HCT116 (cell line): ENCODE results near the gene TBC1D25. TPM values are rescaled to one million over a fixed set of nuclear protein-coding genes. Genes with fewer than 3 reads are reported as not detected.
"Not testable (repeated sequence)": the region's sequence is repeated elsewhere in the genome, so short reads cannot be mapped to it uniquely, and the experiment has no call there.

Experiments used
- ATAC-seq: fragments of 200-7000 bp; cut with Tn5 transposase; 2 replicates; pipeline ENCODE4 v1.9.1; 2020; ENCODE audit warnings: mild to moderate bottlenecking, moderate library complexity
- BruUV-seq: library from RNA; stranded (reverse); fragments of 400-500 nt; replicated peaks from 2 replicates; lab custom pipeline; 2021; lab: Mats Ljungman, UMichigan
- CTCF ChIA-PET: fragments of 300-600 bp; sonication (Branson Sonifier 250); formaldehyde crosslinking; loops from one replicate; lab custom pipeline; 2021; ENCODE audit warnings: antibody characterized with exemption; lab: Charles Lee
- POLR2A ChIA-PET: fragments of 300-600, 350-600 bp; sonication (Branson Sonifier 250); formaldehyde crosslinking; loops from one replicate; lab custom pipeline; 2021; ENCODE audit warnings: antibody characterized with exemption; lab: Charles Lee
- RAD21 ChIA-PET, 2 experiments: fragments of 300-600 bp; sonication (Branson Sonifier 250); formaldehyde crosslinking; loops; one replicate each; lab custom pipeline; 2023; ENCODE audit warnings: low total read pairs in 2 of 2; ENCODE audit not compliant: uncharacterized antibody in 2 of 2, unreplicated experiment in 2 of 2, low non-redundant PET in 1 of 2; lab: Charles Lee
- DNase-seq: peaks from one replicate; pipeline ENCODE4 v3.0.0-alpha.2; 2010; ENCODE audit warnings: low read depth, low spot score
- H2AFZ ChIP-seq: fragments of 200-600 bp; shearing (Covaris generic), sonication (generic); 2 replicates; pipeline ENCODE4 v1.6.1; 2017; ENCODE audit warnings: low read depth, mixed run types, mixed read lengths, antibody characterized with exemption, low read length; ENCODE audit not compliant: poor library complexity, severe bottlenecking
- H3K27ac ChIP-seq: 2 replicates; pipeline ENCODE4 v1.5.1; 2012; ENCODE audit warnings: low read depth, low read length
- H3K27me3 ChIP-seq: fragments of 200-600 bp; sonication (generic); 2 replicates; pipeline ENCODE4 v1.6.1; 2016; ENCODE audit warnings: mixed run types, low read length, mixed read lengths; ENCODE audit not compliant: insufficient read depth
- H3K36me3 ChIP-seq, 2 experiments: fragments of 200-500 bp in 1 of 2; fragments of 200-600 bp in 1 of 2; sonication (Bioruptor generic) in 1 of 2; sonication (generic) in 1 of 2; 2 replicates each; pipeline versions ENCODE4 v1.5.1 to v1.6.1; 2014 to 2016; ENCODE audit warnings: low read length in 2 of 2, inconsistent platforms in 1 of 2, mixed read lengths in 1 of 2, mixed run types in 1 of 2; ENCODE audit not compliant: insufficient read depth in 2 of 2, control insufficient read depth in 1 of 2
- H3K4me1 ChIP-seq, 2 experiments: fragments of 200-600 bp in 1 of 2; sonication (generic) in 1 of 2; 2 replicates each; pipeline versions ENCODE4 v1.5.1 to v1.6.1; 2012 to 2017; ENCODE audit warnings: low read length in 2 of 2, inconsistent platforms in 1 of 2, mild to moderate bottlenecking in 1 of 2, mixed read lengths in 1 of 2, mixed run types in 1 of 2, moderate library complexity in 1 of 2; ENCODE audit not compliant: insufficient read depth in 2 of 2, control insufficient read depth in 1 of 2
- H3K4me2 ChIP-seq: fragments of 200-600 bp; sonication (generic); 2 replicates; pipeline ENCODE4 v1.6.1; 2017; ENCODE audit warnings: mixed run types, low read length, mixed read lengths
- H3K4me3 ChIP-seq, 2 experiments: fragments of 200-600 bp in 1 of 2; sonication (generic) in 1 of 2; replicated peaks in 1 of 2; 2 replicates each; pipeline ENCODE4 v1.5.1; 2011 to 2016; ENCODE audit warnings: low read length in 2 of 2, control low read depth in 1 of 2, low read depth in 1 of 2, mild to moderate bottlenecking in 1 of 2, mixed read lengths in 1 of 2, mixed run types in 1 of 2
- H3K79me2 ChIP-seq: fragments of 200-600 bp; sonication (generic); 2 replicates; pipeline ENCODE4 v1.6.1; 2017; ENCODE audit warnings: mild to moderate bottlenecking, mixed run types, low read length, moderate library complexity, mixed read lengths; ENCODE audit not compliant: insufficient read depth
- H3K9ac ChIP-seq: fragments of 200-600 bp; sonication (generic); 2 replicates; pipeline ENCODE4 v1.6.1; 2016; ENCODE audit warnings: low read length, mixed read lengths
- H3K9me2 ChIP-seq: fragments of 200-600 bp; sonication (generic), shearing (Covaris generic); 2 replicates; pipeline ENCODE4 v1.6.1; 2017; ENCODE audit warnings: mixed run types, mild to moderate bottlenecking, moderate library complexity; ENCODE audit not compliant: insufficient read depth
- H3K9me3 ChIP-seq, 2 experiments: fragments of 200-500 bp in 1 of 2; fragments of 200-600 bp in 1 of 2; sonication (Bioruptor generic) in 1 of 2; sonication (generic) in 1 of 2; 2 replicates each; pipeline ENCODE4 v1.6.1; 2014 to 2017; ENCODE audit warnings: low read length in 2 of 2, mixed read lengths in 2 of 2, inconsistent platforms in 1 of 2, low read depth in 1 of 2, mild to moderate bottlenecking in 1 of 2, mixed run types in 1 of 2, moderate library complexity in 1 of 2; ENCODE audit not compliant: control insufficient read depth in 1 of 2, insufficient read depth in 1 of 2
- H4K20me1 ChIP-seq: fragments of 200-600 bp; sonication (generic), shearing (Covaris generic); 2 replicates; pipeline ENCODE4 v1.6.1; 2017; ENCODE audit warnings: mixed run types, mild to moderate bottlenecking, moderate library complexity; ENCODE audit not compliant: insufficient read depth
- CBX3 ChIP-seq: IDR thresholded peaks from 2 replicates; pipeline ENCODE4 v1.6.1; 2012; ENCODE audit warnings: low read depth
- CEBPB ChIP-seq: IDR thresholded peaks from 2 replicates; pipeline ENCODE4 v1.6.1; 2012; ENCODE audit warnings: low read depth
- CTCF ChIP-seq, 3 experiments: fragments of 200-600 bp in 1 of 3; sonication (generic) in 1 of 3; IDR thresholded peaks in 2 of 3; conservative IDR thresholded peaks in 1 of 3; 2 replicates each; pipeline ENCODE4 v1.5.1; 2012 to 2017; ENCODE audit warnings: low read depth in 2 of 3, low read length in 2 of 3, antibody characterized with exemption in 1 of 3, borderline replicate concordance in 1 of 3, control low read depth in 1 of 3, mild to moderate bottlenecking in 1 of 3, mixed read lengths in 1 of 3, mixed run types in 1 of 3, moderate library complexity in 1 of 3; ENCODE audit not compliant: insufficient read depth in 1 of 3
- FOSL1 ChIP-seq: IDR thresholded peaks from 2 replicates; pipeline ENCODE4 v1.6.1; 2012; ENCODE audit warnings: low read depth
- JUND ChIP-seq: IDR thresholded peaks from 2 replicates; pipeline ENCODE4 v1.6.1; 2012
- POLR2A ChIP-seq: IDR thresholded peaks from 2 replicates; pipeline ENCODE4 v1.7.0; 2011; ENCODE audit warnings: borderline replicate concordance; ENCODE audit not compliant: insufficient read depth, insufficient read length; ENCODE audit errors: extremely low read depth
- SP1 ChIP-seq: IDR thresholded peaks from 2 replicates; pipeline ENCODE4 v1.6.1; 2012; ENCODE audit warnings: low read depth
- intact Hi-C: fragments of 100-400 bp; cut with micrococcal nuclease; formaldehyde crosslinking; loops from 2 replicates; pipeline ENCODE4 v1.10.0; 2022
- total RNA-seq: library from RNA; stranded (reverse); gene quantifications from one replicate; pipeline ENCODE4 v1.2.1, GENCODE V29; 2021; ENCODE audit not compliant: unreplicated experiment
- TF ChIP-seq, protein P1 (sequence below): IDR thresholded peaks from 2 replicates; pipeline ENCODE4 v1.6.1; 2012; ENCODE audit warnings: low read depth

The TBC1D25 gene
- total RNA-seq, 1 experiment from 2014 or later: 10.5 TPM

GRCh38 chrX:48555731-48556325, 16.3 kb downstream of the TBC1D25 start:
- not testable (repeated sequence) for H4K20me1 ChIP-seq, BruUV-seq

DNA sequence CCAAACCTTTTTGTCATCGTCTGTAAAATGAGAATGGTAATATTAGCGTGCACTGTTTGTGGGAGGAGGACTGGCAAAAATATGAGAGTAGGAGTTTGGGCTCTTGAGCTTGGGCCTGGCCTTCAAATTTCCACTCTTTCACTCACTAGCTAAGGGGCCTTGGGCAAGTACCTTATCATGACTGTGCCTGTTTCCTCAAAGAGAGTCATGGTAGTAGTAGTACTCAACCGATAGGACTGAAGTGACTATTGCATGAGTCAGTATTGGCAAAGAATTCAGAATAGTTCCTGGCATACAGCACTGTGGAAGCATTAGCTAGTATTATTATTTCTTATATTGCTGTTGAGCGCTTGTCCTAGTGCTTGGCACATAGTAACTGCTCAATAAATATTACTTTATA, 18.8 kb downstream of the TBC1D25 start:
- H3K27ac ChIP-seq: no peak overlapping the region
- CTCF ChIA-PET: no interaction called here
- no peak overlapping the region for H3K4me3 ChIP-seq

More at GRCh38 chrX:48555731-48556325, 16.3 kb downstream of the TBC1D25 start:
- H3K4me1 ChIP-seq, H3K4me3 ChIP-seq, H3K36me3 ChIP-seq, DNase-seq, POLR2A ChIA-PET, H3K27ac ChIP-seq, H3K9ac ChIP-seq, H3K9me2 ChIP-seq, CTCF ChIA-PET, H2AFZ ChIP-seq, H3K4me2 ChIP-seq, H3K79me2 ChIP-seq, H3K9me3 ChIP-seq, RAD21 ChIA-PET, H3K27me3 ChIP-seq, ATAC-seq, intact Hi-C loops: not testable (repeated sequence)

GRCh38 chrX:48559636-48560035, 20.1 kb downstream of the TBC1D25 start:
- ATAC-seq (no peak), DNase-seq (no peak)
- H3K9ac ChIP-seq: no peak overlapping the region
- no peaks in the 10 kb centered on the region for H3K9me3 ChIP-seq
- intact Hi-C loops: no loop called here
- ChIA-PET CTCF (no interaction called here), RAD21 (no interaction called here), POLR2A (no interaction called here)
- peaks cover 0 to 9% of the 10 kb centered on the region in 2 experiments; a peak in 2 of 4 replicates for H3K4me1 ChIP-seq
- H3K79me2 ChIP-seq: no peaks in the 10 kb centered on the region
- H3K4me2 ChIP-seq: no peak overlapping the region
- H3K36me3 ChIP-seq: no peaks in the 10 kb centered on the region
- no peak overlapping the region for H3K4me3 ChIP-seq
- no peaks in the 10 kb centered on the region for H3K9me2 ChIP-seq
- no TSS peak for BruUV-seq
- H4K20me1 ChIP-seq: no peaks in the 10 kb centered on the region
- no peak overlapping the region for H3K27ac ChIP-seq
- H3K27me3 ChIP-seq: no peaks in the 10 kb centered on the region
- no peak overlapping the region for H2AFZ ChIP-seq
- TF ChIP-seq POLR2A (no peak), CEBPB (no peak), SP1 (no peak), CTCF (IDR thresholded peaks at IDR 0.05 in 2 of 3, conservative IDR thresholded peaks at IDR 0.05 in 1 of 3; ENCODE audit: borderline replicate concordance in 1 of 3, insufficient read depth in 1 of 3, low read depth in 2 of 3, low read length in 2 of 3) (no peak), CBX3 (no peak)
- TF ChIP-seq, protein P1, sequence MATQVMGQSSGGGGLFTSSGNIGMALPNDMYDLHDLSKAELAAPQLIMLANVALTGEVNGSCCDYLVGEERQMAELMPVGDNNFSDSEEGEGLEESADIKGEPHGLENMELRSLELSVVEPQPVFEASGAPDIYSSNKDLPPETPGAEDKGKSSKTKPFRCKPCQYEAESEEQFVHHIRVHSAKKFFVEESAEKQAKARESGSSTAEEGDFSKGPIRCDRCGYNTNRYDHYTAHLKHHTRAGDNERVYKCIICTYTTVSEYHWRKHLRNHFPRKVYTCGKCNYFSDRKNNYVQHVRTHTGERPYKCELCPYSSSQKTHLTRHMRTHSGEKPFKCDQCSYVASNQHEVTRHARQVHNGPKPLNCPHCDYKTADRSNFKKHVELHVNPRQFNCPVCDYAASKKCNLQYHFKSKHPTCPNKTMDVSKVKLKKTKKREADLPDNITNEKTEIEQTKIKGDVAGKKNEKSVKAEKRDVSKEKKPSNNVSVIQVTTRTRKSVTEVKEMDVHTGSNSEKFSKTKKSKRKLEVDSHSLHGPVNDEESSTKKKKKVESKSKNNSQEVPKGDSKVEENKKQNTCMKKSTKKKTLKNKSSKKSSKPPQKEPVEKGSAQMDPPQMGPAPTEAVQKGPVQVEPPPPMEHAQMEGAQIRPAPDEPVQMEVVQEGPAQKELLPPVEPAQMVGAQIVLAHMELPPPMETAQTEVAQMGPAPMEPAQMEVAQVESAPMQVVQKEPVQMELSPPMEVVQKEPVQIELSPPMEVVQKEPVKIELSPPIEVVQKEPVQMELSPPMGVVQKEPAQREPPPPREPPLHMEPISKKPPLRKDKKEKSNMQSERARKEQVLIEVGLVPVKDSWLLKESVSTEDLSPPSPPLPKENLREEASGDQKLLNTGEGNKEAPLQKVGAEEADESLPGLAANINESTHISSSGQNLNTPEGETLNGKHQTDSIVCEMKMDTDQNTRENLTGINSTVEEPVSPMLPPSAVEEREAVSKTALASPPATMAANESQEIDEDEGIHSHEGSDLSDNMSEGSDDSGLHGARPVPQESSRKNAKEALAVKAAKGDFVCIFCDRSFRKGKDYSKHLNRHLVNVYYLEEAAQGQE: no peak

More for the DNA sequence above, 18.8 kb downstream of the TBC1D25 start:
- BruUV-seq: no TSS peak
- H2AFZ ChIP-seq: no peak overlapping the region
- no peaks in the 10 kb centered on the region for H4K20me1 ChIP-seq
- ATAC-seq: peak; percentile 68
- intact Hi-C loops: no loop called here
- H3K27me3 ChIP-seq: no peaks in the 10 kb centered on the region
- ChIA-PET RAD21 (no interaction called here), POLR2A (interaction anchor here (0.7 kb wide), 1 partner anchor 596 kb away, joined by 3 read pairs; no protein-coding TSS in a partner anchor)
- H3K9ac ChIP-seq: no peak overlapping the region
- H3K79me2 ChIP-seq: no peaks in the 10 kb centered on the region
- 0 out of 2 replicates have a peak overlapping the region, but pooled peaks have one; percentile 14 for H3K4me2 ChIP-seq
- H3K9me3 ChIP-seq: no peaks in the 10 kb centered on the region
- H3K4me1 ChIP-seq: peaks cover 0 to 9% of the 10 kb centered on the region in 2 experiments; a peak in 2 of 4 replicates
- DNase-seq: no peak
- TF ChIP-seq FOSL1: peak; percentile 53; the same call in 1 of the 2 replicates
- no peak for TF ChIP-seq JUND
- H3K9me2 ChIP-seq: no peaks in the 10 kb centered on the region
- H3K36me3 ChIP-seq: no peaks in the 10 kb centered on the region
